ENCODE results near the gene KRTAP2-4.
"Not testable (repeated sequence)": the region's sequence is repeated elsewhere in the genome, so short reads cannot be mapped to it uniquely, and the experiment has no call there.

KRTAP2-4 gene, protein sequence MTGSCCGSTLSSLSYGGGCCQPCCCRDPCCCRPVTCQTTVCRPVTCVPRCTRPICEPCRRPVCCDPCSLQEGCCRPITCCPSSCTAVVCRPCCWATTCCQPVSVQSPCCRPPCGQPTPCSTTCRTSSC

DNA sequence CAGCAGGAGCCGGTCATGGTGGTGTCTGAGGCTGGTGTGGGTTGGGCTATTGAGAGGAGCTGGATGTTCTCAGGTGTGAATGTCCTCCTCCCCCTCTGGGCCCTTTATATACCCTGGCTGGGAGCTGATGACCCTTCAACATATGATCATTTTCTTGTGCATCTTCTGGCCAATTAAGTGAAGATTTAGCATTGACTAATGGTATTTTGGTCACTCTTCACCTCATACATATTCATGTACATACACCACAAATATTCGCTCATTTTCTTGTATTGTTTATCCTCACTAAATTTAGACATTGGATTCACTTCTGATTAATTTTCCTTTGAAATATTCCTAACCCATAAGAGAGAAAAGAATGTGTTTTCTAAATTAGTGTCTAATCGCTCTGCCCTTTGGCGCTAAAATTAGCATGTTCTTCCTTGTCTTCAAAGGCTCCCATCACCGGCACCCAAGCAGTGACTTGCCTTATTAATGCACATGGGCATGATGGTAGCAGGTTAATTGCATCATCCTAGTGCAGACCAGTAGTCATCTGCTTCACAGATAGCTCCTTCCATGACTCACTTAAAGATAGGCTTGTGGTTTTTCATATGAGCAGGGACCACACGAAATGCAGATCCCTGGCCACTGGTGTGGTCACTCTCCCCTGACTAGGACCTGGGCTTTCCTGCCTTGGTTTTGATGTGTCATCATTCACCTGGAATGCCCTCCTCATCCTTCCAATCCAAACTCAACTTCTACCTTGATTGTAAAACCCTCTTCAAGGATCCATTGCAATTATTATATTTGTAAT is at the start of gene KRTAP2-4:
Gene KRTAP2-4 (minus strand): TSS at position 51 of the 796 bp plus-strand sequence. CDS start 34 bp downstream, at position 17.
- DNase-seq, result no peak

DNA sequence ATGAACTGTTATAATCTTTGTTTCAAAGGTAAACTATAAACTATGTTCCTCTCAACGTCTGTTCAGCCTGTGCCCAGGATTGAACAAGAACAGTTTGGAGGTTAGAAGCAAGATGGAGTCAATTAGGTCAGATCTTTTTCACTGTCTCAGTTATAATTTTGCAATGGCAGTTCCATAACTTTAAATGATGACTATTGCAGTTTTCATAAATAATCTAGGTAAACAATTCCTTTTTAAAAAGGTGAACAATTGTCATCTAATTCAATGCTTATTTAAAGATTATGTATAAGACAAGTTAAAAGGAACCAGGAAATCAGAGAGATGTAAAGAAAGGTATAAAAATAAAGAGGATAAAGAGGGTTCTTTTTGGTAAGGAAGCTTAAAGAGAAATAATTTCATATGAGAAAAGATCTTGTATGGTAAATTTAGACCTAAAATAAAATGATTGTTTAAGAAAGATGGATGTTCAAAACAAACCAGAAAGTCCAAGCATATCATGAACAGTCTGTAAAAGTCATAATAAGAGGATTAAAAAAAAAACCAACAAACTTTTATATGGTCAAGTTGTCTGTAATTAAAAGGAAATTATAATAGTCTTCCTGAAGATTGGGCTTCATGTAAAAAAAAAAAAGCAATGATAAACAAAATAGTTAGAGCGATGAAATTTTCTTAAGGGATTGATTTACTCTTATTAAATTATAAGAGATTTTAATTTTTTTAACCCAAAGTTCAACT is 45.6 kb upstream of the KRTAP2-4 start:
- DNase-seq, result no peak

DNA sequence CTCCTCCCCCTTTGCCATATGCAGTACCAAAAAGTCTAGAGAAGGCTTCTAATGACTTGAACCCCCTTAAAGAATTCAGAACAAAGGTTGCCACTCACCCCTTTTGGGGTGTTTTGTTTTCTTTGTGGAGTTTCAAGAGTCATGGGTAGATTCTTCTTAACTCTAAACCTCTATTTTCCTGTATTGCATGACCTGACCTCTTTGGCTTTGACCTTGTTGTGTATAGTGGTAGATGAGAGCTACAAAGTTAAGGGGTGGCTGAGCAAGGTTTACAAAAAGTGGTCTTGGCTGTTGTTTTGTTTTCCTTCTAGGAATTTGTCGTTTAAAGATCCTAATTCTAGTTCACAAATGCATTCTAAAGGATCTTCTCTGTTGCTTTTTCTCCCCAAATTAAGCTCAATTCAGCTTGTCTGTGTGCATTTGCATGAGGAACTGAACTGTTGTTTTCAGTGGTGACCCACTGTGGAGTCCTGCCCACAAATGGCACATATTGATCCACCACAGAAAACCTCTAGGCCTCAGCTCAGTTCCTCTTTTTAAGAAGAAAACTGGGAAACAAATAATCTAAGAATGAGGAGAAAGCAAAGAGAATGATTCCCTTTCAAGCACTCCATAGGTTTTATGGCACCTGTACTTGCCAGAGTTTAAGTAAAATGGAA is 43.2 kb upstream of the KRTAP2-4 start:
- not testable (repeated sequence) for DNase-seq

DNA sequence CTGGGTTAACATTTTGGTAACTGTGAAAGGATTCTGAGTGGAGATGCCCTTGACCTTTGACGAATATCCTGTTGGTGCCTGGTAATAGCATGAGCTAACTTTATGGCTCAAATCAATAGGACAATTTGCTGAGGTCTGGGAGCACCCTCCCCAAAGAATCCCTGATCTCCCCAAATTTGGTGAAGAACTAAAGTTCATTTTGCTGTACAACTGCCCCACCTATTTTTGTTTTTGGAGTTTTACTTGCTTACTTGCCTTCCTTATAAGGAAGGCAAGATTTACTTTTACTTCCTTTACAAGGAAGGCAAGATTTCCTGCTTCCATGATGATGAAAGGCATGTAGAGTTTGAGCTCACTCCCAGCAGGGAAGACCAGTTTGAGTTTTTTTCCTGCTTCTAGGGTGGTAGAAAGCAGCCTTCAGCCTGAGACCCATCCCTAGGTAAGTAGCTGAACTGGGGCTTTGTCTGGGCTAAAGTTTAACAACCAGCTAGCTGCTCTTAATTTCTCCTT is 42.3 kb upstream of the KRTAP2-4 start:
- DNase-seq, result no peak

DNA sequence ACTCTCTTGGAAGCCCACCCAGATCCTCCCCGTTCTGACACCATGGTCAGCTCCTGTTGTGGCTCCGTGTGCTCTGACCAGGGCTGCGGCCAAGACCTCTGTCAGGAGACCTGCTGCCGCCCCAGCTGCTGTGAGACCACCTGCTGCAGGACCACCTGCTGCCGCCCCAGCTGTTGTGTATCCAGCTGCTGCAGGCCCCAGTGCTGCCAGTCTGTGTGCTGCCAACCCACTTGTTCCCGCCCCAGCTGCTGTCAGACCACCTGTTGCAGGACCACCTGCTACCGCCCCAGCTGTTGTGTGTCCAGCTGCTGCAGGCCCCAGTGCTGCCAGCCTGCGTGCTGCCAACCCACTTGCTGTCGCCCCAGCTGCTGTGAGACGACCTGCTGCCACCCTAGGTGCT is 39.7 kb upstream of the KRTAP2-4 start, which contains the start of gene KRTAP4-9:
Gene KRTAP4-9 (plus strand): TSS at position 43 of the 400 bp plus-strand sequence. CDS start 0 bp downstream, at position 43.
- not testable (repeated sequence) for DNase-seq

DNA sequence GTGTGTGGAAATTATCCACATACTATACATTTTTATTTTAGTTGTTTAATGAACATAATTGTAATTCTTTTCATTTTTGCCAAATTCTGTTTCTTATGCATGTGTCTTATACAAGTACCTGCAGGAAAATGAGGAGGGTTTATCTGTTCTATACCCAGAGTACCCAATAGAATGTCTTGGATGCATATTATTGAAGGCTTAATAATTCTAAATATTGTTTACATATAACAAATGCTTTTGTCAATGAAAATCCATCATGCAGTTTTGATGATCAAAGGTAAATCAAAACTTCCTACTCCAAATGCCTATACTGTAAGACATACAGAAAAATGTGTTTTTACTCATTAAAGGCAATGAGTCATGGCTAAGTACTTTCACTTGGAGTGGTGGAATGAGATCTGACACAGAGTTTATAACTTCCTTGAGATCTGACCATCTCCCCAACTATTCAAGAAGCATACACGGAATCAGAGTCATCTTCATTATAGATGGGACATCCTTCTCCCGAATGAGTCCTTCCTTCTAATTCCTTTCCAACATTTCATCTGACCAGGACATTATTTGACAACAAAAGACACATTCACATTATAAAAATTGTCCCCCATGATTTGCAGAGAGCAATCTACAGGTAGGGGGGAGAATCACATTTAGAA is 38.8 kb upstream of the KRTAP2-4 start:
- DNase-seq, result not testable (repeated sequence)

DNA sequence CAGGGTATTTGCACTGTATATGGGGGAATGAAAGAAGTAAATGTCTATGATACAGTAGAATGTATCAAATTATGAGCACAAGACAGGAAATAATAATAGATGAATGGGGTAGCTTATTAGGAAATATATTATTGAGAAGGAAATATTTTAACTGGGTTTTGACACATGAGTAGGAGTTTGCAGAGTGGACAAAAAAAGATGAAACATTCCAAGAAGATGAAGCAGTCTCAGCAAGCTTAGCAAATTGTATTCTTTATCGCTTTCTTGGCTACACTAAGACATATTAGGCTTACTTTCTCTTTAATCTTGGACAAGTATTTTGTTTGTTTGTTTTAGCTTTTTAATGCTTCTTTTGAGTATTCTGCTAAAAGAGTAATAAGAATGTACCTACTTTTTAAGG is 38.2 kb upstream of the KRTAP2-4 start:
- no peak for DNase-seq

DNA sequence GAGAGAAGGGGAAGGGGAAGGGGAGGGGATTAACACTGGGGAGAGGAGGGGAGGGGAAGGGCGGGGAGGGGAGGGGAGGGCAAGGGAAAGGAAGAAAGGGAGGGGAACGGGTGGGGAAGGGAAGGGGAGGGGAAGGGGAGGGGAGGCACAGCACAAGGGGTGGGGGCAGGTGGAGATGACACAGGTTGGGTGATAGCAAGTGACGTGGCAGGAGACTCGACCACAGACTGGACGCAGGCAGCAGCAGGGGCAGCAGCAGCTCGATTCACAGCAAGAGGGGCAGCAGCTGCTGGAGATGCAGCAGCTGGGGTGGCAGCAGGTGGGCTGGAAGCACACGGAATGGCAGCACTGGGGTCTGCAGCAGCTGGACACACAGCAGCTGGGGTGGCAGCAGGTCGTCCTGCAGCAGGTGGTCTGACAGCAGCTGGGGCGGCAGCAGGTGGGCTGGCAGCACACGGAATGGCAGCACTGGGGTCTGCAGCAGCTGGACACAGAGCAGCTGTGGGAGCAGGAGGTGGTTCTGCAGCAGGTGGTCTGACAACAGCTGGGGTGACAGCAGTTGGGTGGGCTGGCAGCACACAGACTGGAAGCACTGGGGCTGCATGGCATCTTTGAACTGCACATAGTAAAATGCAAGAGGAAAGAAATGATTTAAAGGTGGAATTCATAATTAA is 36.0 kb upstream of the KRTAP2-4 start, which contains the start of gene KRTAP4-16:
Gene KRTAP4-16 (minus strand): TSS at position 624 of the 674 bp plus-strand sequence. CDS start 0 bp downstream, at position 624.
- DNase-seq, result no peak

DNA sequence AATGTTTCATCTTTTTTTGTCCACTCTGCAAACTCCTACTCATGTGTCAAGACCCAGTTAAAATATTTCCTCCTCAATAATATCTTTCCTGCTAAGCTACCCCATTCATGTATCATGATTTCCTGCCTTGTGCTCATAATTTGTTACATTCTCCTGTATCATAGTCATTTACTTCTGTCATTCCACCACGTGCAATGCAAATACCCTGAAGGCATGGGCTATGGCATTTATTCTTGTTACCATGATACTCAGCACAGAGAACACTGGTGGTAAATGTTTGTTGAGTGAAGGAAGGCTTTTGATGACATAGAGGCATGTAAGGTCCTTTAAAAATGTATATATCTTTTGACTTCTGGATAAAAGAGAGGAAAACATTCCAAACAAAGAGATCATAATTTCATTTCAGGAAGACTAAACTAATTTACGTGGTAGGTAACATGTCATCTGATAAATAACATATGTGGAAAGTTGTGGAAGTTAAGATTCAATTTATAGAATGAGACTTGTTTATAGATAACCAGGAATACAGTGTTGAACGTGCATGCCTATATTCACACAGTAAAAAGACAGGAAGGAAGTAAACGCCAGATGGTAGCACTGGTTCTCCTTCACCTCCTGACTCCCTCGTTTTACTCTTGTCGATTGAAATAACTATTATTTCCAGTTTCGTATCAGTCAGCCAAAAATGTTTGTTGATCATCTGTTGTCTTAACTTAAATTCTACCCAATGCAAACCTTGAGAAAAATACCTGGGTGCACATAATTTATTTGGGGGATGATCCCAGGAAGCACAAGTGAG is 34.2 kb upstream of the KRTAP2-4 start:
- DNase-seq, result not testable (repeated sequence)

DNA sequence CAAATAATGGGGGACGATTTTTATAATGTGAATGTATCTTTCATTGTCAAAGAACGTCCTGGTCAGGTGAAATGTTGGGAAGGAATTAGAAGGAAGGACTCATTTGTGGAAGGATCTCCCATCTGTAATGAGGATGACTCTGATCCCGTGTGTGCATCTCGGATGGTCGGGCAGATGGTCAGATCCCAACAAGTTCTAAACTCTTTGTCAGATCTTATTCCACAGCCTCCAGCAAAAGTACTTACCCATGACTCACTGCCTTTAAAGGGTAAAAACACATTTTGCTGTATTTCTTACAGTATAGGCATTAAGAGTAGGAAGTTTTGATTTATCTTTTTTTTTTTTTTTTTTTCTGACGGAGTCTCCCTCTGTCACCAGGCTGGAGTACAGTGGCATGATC is 32.8 kb upstream of the KRTAP2-4 start:
- DNase-seq, result no peak

DNA sequence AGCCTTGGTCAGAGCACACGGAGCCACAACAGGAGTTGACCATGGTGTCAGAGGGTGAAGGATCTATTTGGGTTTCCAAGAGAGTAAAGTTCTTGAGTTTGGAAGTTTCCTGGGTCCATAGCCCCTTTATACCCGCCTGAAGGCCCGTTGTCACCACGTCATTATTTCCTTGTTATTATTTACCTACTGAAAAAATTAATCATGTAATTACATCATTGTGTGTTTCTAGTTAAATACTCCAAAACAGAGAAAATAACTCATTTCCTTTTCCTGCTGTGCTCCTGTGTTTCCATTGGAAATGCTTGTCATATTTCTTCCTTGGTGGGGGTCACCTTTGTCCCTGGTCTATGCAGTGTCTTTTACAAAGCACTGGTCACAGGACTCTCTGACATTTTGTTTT is 32.4 kb upstream of the KRTAP2-4 start, which contains the start of gene KRTAP4-8:
Gene KRTAP4-8 (minus strand): TSS at position 101 of the 400 bp plus-strand sequence. CDS start 58 bp downstream, at position 43.
- no peak for DNase-seq

DNA sequence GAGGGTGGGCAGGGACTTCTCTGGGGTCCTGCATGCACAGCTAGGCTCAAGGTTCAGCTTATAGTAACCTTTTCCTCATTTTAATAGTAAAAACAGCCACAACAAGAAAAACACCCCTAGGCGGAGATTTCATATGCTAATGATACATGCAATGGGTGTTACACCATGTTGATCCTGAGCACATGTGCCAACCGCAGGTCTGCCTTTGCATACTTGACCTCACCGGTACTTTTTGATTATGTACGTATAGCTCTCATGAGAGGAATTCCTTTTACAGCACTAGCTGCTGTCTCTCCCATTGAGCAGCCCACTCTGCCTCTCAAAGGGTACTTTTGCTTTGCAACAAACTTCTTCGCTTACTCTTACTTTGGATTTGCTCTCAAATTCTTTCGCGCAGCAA is 30.4 kb upstream of the KRTAP2-4 start:
- no peak for DNase-seq

DNA sequence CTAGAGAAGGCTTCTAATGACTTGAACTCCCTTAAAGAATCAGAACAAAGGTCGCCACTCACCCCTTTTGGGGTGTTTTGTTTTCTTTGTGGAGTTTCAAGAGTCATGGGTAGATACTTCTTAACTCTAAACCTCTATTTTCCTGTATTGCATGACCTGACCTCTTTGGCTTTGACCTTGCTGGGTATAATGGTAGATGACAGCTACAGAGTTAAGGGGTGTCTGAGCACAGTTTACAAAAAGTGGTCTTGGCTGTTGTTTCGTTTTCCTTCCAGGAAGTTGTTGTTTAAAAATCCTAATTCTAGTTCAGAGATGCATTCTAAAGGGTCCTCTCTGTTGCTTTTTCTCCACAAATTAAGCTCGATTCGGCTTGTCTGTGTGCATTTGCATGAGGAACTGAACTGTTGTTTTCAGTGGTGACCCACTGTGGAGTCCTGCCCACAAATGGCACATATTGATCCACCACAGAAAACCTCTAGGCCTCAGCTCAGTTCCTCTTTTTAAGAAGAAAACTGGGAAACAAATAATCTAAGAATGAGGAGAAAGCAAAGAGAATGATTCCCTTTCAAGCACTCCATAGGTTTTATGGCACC is 23.2 kb upstream of the KRTAP2-4 start:
- DNase-seq, result not testable (repeated sequence)

DNA sequence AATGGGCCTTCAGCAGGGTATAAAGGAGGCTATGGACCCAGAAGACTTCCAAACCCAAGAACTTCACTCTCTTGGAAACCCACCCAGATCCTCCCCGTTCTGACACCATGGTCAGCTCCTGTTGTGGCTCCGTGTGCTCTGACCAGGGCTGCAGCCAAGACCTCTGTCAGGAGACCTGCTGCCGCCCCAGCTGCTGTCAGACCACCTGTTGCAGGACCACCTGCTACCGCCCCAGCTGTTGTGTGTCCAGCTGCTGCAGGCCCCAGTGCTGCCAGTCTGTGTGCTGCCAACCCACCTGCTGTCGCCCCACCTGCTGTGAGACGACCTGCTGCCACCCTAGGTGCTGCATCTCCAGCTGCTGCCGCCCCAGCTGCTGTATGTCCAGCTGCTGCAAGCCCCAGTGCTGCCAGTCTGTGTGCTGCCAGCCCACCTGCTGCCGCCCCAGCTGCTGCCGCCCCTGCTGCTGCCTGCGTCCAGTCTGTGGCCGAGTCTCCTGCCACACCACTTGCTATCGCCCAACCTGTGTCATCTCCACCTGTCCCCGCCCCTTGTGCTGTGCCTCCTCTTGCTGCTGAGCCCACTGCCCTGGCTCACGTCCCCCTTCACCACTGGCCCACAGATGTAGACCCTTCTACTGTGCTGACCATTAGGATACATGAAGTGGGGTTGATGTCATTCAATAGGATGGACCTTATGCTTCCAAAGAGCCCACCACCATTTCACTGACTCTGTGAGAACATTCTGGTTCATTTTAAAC is 18.6 kb upstream of the KRTAP2-4 start, which contains the start of gene KRTAP4-7:
Gene KRTAP4-7 (plus strand): TSS at position 51 of the 757 bp plus-strand sequence. CDS start 57 bp downstream, at position 108.
- DNase-seq, result not testable (repeated sequence)

DNA sequence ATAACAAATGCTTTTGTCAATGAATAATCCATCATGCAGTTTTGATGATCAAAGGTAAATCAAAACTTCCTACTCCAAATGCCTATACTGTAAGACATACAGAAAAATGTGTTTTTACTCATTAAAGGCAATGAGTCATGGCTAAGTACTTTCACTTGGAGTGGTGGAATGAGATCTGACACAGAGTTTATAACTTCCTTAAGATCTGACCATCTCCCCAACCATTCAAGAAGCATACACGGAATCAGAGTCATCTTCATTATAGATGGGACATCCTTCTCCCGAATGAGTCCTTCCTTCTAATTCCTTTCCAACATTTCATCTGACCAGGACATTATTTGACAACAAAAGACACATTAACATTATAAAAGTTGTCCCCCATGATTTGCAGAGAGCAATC is 17.7 kb upstream of the KRTAP2-4 start:
- DNase-seq, result not testable (repeated sequence)

DNA sequence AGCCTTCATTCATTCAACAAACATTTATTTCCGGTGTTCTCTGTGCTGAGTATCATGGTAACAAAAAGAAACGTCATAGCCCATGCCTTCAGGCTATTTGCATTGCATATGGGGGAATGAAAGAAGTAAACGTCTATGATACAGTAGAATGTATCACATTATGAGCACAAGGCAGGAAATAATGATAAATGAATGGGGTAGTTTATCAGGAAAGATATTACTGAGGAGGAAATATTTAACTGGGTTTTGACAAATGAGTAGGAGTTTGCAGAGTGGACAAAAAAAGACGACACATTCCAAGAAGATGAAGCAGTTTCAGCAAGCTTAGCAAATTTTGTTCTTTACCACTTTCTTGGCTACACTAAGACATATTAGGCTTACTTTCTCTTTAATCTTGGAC is 16.9 kb upstream of the KRTAP2-4 start:
- DNase-seq, result no peak

DNA sequence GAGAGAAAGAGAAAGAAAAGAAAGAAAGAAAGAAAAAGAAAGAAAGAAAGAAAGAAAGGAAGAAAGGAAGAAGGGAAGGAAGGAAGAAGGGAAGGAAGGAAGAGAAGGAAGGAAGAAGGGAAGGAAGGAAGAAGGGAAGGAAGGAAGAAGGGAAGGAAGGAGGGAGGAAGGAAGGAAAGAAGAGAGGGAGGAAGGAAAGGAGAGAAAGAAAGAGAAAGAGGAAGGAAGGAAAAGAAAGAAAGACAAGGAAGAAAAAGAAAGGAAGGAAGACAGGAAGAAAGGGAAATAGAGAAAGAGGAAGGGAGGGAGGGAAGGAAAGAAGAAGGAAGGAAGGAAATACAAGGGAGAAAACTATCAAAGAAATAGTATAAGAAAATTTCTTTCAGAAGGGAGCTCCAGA is 11.1 kb upstream of the KRTAP2-4 start:
- no peak for DNase-seq

DNA sequence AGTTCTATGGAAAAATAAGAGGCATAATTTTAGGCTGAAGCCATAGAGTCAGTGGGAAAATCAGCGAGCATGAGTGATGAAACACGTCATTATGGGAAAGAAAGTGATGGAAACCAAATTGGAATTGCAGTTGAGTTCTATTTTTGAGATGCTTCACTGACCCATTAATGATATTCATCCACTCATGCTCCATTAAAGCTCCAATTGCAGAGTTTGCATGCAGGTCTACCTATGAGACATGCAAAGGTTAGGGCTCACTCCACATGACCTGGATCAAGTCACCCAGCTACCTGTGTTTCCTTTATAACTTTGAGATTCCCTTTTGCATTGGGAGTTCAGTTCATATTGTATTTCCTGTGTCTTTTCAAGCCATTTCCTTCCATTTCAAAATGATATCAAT is 8.0 kb upstream of the KRTAP2-4 start:
- no peak for DNase-seq

Measured in C1 segment of cervical spinal cord (tissue), 14 donors.